ENCODE results near the gene GIT2.

DNA sequence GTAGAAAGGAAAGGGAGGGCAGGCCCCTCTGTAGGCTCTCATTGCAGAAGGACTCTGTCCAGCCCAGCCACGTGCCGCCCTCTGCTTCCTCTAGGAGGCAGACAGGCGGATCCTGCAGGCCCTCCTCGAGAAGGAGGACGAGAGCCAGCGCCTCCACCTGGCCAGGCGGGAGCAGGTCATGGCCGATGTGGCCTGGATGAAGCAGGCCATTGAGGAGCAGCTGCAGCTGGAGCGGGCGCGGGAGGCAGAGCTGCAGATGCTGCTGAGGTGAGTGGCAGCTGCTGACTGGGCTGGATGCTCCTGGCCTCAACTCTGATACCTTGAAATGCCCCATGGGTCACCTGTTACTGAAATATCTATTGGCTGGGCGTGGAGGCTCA is 85.2 kb downstream of the GIT2 start:
- no peak for TF ChIP-seq POLR2A (IDR thresholded peaks at IDR 0.05)
- TF ChIP-seq EP300 (IDR thresholded peaks at IDR 0.05; ENCODE audit: low read depth): no peak

Measured in transverse colon (tissue), 1 donor.